A549 (cell line): Measurements from ENCODE around the gene KNDC1. TPM values are rescaled to one million over a fixed set of nuclear protein-coding genes. Genes with fewer than 3 reads are reported as not detected.

Experiments
- ATAC-seq, 2 experiments: fragments of 200-7000 bp in 1 of 2; fragments of >200 bp in 1 of 2; cut with Nextera tagmentation in 1 of 2; cut with Tn5 transposase in 1 of 2; 3 replicates each; pipeline versions ENCODE4 v1.8.0 to v1.9.1; 2018 to 2020; ENCODE audit warnings: mild to moderate bottlenecking in 1 of 2, moderate library complexity in 1 of 2
- CTCF ChIA-PET: fragments of 300-600 bp; sonication (Branson Sonifier 250); formaldehyde crosslinking; extraction: SDS; loops from one replicate; lab custom pipeline; 2021; ENCODE audit warnings: antibody characterized with exemption, inconsistent platforms; lab: Yijun Ruan, JAX
- POLR2A ChIA-PET: fragments of 350-600 bp; formaldehyde crosslinking; extraction: SDS; loops from one replicate; lab custom pipeline; 2021; ENCODE audit warnings: antibody characterized with exemption, inconsistent platforms; lab: Yijun Ruan, JAX
- DNase-seq, 2 experiments: peaks; one replicate each; pipeline versions ENCODE4 v3.0.0 to v3.0.0-alpha.2; 2011 to 2016; ENCODE audit warnings: low read depth in 1 of 2, low spot score in 1 of 2
- FAIRE-seq: peaks from 2 replicates; lab custom pipeline; 2011; peaks lifted over from hg19 to GRCh38; lab: Jason Lieb, UNC
- H3K27ac ChIP-seq, 2 experiments: fragments of >200 bp; sonication (Bioruptor Twin); formaldehyde crosslinking; 3 replicates each; pipeline ENCODE4 v1.5.1; 2016 to 2017
- H3K4me1 ChIP-seq: fragments of >200 bp; sonication (Bioruptor Twin); formaldehyde crosslinking; 3 replicates; pipeline ENCODE4 v1.6.1; 2016
- H3K4me2 ChIP-seq: fragments of >200 bp; sonication (Bioruptor Twin); formaldehyde crosslinking; 3 replicates; pipeline ENCODE4 v1.6.1; 2016
- H3K4me3 ChIP-seq: fragments of >200 bp; sonication (Bioruptor Twin); formaldehyde crosslinking; 3 replicates; pipeline ENCODE4 v1.5.1; 2016
- H3K9me3 ChIP-seq: fragments of >200 bp; sonication (Bioruptor Twin); formaldehyde crosslinking; 3 replicates; pipeline ENCODE4 v1.6.1; 2016
- CBX2 ChIP-seq: fragments of 200-600 bp; sonication (generic); IDR thresholded peaks from 2 replicates; pipeline ENCODE4 v1.6.1; 2016; ENCODE audit warnings: low read depth, mild to moderate bottlenecking, borderline replicate concordance
- CBX8 ChIP-seq: fragments of 200-600 bp; sonication (generic); IDR thresholded peaks from 2 replicates; pipeline ENCODE4 v1.6.1; 2016
- CEBPB ChIP-seq, 2 experiments: fragments of >200 bp in 1 of 2; sonication (Bioruptor Twin) in 1 of 2; formaldehyde crosslinking in 1 of 2; IDR thresholded peaks; 2 replicates each; pipeline ENCODE4 v1.6.1; 2012 to 2016
- CHD4 ChIP-seq: fragments of 200-600 bp; sonication (generic); IDR thresholded peaks from 2 replicates; pipeline ENCODE4 v1.6.1; 2016; ENCODE audit warnings: antibody characterized with exemption, mild to moderate bottlenecking, borderline replicate concordance
- E2F6 ChIP-seq: IDR thresholded peaks from 2 replicates; pipeline ENCODE4 v1.6.1; 2012; ENCODE audit warnings: low read depth, borderline replicate concordance
- EHF ChIP-seq: fragments of 250-450 bp; sonication (Bioruptor Pico); IDR thresholded peaks from 2 replicates; pipeline ENCODE4 v1.5.0; 2020; ENCODE audit warnings: mild to moderate bottlenecking
- EHMT2 ChIP-seq: fragments of 200-600 bp; sonication (generic); IDR thresholded peaks from 2 replicates; pipeline ENCODE4 v1.6.1; 2016; ENCODE audit warnings: antibody characterized with exemption, low read depth, mild to moderate bottlenecking, moderate library complexity
- FOSB ChIP-seq: fragments of 250-450 bp; sonication (Bioruptor Pico); IDR thresholded peaks from 2 replicates; pipeline ENCODE4 v1.5.0; 2020; ENCODE audit warnings: mild to moderate bottlenecking, moderate library complexity
- FOSL2 ChIP-seq, 2 experiments: fragments of 450-650 bp in 1 of 2; fragments of >200 bp in 1 of 2; sonication (Bioruptor Twin) in 1 of 2; formaldehyde crosslinking; IDR thresholded peaks; 2 replicates each; pipeline versions ENCODE4 v1.5.0 to v1.6.1; 2016 to 2020; ENCODE audit warnings: mild to moderate bottlenecking in 1 of 2, moderate library complexity in 1 of 2
- FOXS1 ChIP-seq: fragments of 250-450 bp; sonication (Bioruptor Pico); IDR thresholded peaks from 2 replicates; pipeline ENCODE4 v1.5.0; 2020; ENCODE audit warnings: mild to moderate bottlenecking, moderate library complexity
- GATA3 ChIP-seq: IDR thresholded peaks from 2 replicates; pipeline ENCODE4 v1.6.1; 2012; ENCODE audit warnings: borderline replicate concordance
- HOXA7 ChIP-seq: fragments of 250-450 bp; sonication (Bioruptor Pico); IDR thresholded peaks from 2 replicates; pipeline ENCODE4 v1.5.0; 2020; ENCODE audit warnings: mild to moderate bottlenecking, moderate library complexity
- HOXB13 ChIP-seq: fragments of 250-450 bp; sonication (Bioruptor Pico); IDR thresholded peaks from 2 replicates; pipeline ENCODE4 v1.5.0; 2020; ENCODE audit warnings: low read depth, mild to moderate bottlenecking, moderate library complexity
- JUN ChIP-seq, 2 experiments: fragments of >200 bp; sonication (Bioruptor Twin); formaldehyde crosslinking; IDR thresholded peaks; 2 replicates in 1 of 2; 3 replicates in 1 of 2; pipeline ENCODE4 v1.6.1; 2016 to 2017
- JUNB ChIP-seq: fragments of >200 bp; sonication (Bioruptor Twin); formaldehyde crosslinking; IDR thresholded peaks from 2 replicates; pipeline ENCODE4 v1.6.1; 2016
- KDM1A ChIP-seq: fragments of 200-600 bp; sonication (generic); IDR thresholded peaks from 2 replicates; pipeline ENCODE4 v1.6.1; 2016; ENCODE audit warnings: low read depth, mild to moderate bottlenecking
- KDM5A ChIP-seq: fragments of 200-600 bp; sonication (generic); IDR thresholded peaks from 2 replicates; pipeline ENCODE4 v1.6.1; 2016; ENCODE audit warnings: antibody characterized with exemption, mild to moderate bottlenecking
- MAFK ChIP-seq: fragments of 450-650 bp; IDR thresholded peaks from 2 replicates; pipeline ENCODE4 v1.6.1; 2014; ENCODE audit not compliant: partially characterized antibody
- MAX ChIP-seq: IDR thresholded peaks from 2 replicates; pipeline ENCODE4 v1.6.1; 2012
- MAZ ChIP-seq: fragments of 150-350 bp; IDR thresholded peaks from 2 replicates; pipeline ENCODE4 v1.6.1; 2014; ENCODE audit warnings: antibody characterized with exemption, low read depth, low read length, borderline replicate concordance
- NPAS2 ChIP-seq: fragments of 250-450 bp; sonication (Bioruptor Pico); IDR thresholded peaks from 2 replicates; pipeline ENCODE4 v1.8.0; 2022; ENCODE audit warnings: mild to moderate bottlenecking, moderate library complexity, borderline replicate concordance
- NR3C1 ChIP-seq: fragments of >200 bp; sonication (Bioruptor Twin); formaldehyde crosslinking; IDR thresholded peaks from 3 replicates; pipeline ENCODE4 v1.6.1; 2017
- POLR2AphosphoS2 ChIP-seq: conservative IDR thresholded peaks from 2 replicates; pipeline ENCODE4 v1.6.1; 2012; ENCODE audit warnings: low read length, improper control_type of control experiment, inconsistent platforms
- RCOR1 ChIP-seq: fragments of 150-350 bp; IDR thresholded peaks from 2 replicates; pipeline ENCODE4 v1.6.1; 2014; ENCODE audit warnings: antibody characterized with exemption, low read length, low read depth
- RFX5 ChIP-seq: fragments of 450-650 bp; IDR thresholded peaks from 2 replicates; pipeline ENCODE4 v1.7.1; 2014; ENCODE audit warnings: antibody characterized with exemption, mild to moderate bottlenecking, moderate library complexity
- RNF2 ChIP-seq: fragments of 200-600 bp; sonication (generic); IDR thresholded peaks from 2 replicates; pipeline ENCODE4 v1.6.1; 2016; ENCODE audit warnings: low read depth, mild to moderate bottlenecking, antibody characterized with exemption, moderate library complexity, borderline replicate concordance
- SMC3 ChIP-seq: fragments of >200 bp; sonication (Bioruptor Twin); formaldehyde crosslinking; IDR thresholded peaks from 3 replicates; pipeline ENCODE4 v1.6.1; 2018; ENCODE audit warnings: inconsistent platforms
- SREBF2 ChIP-seq: fragments of 450-650 bp; IDR thresholded peaks from 2 replicates; pipeline ENCODE4 v1.6.1; 2014; ENCODE audit warnings: mild to moderate bottlenecking, moderate library complexity
- TFCP2L1 ChIP-seq: fragments of 250-450 bp; sonication (Bioruptor Pico); IDR thresholded peaks from 2 replicates; pipeline ENCODE4 v1.5.0; 2021; ENCODE audit warnings: mild to moderate bottlenecking
- USF2 ChIP-seq: fragments of 450-650 bp; IDR thresholded peaks from 2 replicates; pipeline ENCODE4 v1.6.1; 2014; ENCODE audit warnings: antibody characterized with exemption
- ZNF302 ChIP-seq: fragments of 250-450 bp; sonication (Bioruptor Pico); IDR thresholded peaks from 2 replicates; pipeline ENCODE4 v1.9.0; 2021; ENCODE audit warnings: inconsistent platforms, mild to moderate bottlenecking, moderate library complexity
- WGBS: methylation state at CpG from one replicate; pipeline ENCODE4 v1.1.6; 2017; ENCODE audit errors: missing lambda C conversion rate; 5-methylcytosine and 5-hydroxymethylcytosine counted together
- polyA plus RNA-seq, 4 experiments: library from polyadenylated mRNA; depleted of rRNA in 3 of 4; stranded (reverse); fragments of >200 nt; fragmentation: RNase III in 1 of 4; extraction: RNeasy Plus Mini Kit Qiagen cat#74134 plus additional on column Dnase treatment in 1 of 4; gene quantifications; 2 replicates in 3 of 4; 3 replicates in 1 of 4; pipeline ENCODE4 v1.2.3, GENCODE V29; 2011 to 2017

The KNDC1 gene
- polyA plus RNA-seq, 2 of the 4 experiments (the other 2 are of a cell fraction): 0.56 to 0.63 TPM

GRCh38 chr10:133257489-133258065 lies 97.6 kb downstream of the KNDC1 start (continued):
- TF ChIP-seq FOSB (CRISPR knock-in tag) (no peak), NPAS2 (no peak), NR3C1 (no peak), JUN (IDR thresholded peaks at IDR 0.05) (peak in 1 of 2 experiments; percentile 49; a peak in 2 of 5 replicates), GATA3 (peak; percentile 21; the same call in 1 of the 2 replicates)

- H3K4me1 ChIP-seq: peaks cover 41% of the 10 kb centered on the region
Observed at GRCh38 chr10:133258066-133258817, 98.2 kb downstream of the KNDC1 start.

GRCh38 chr10:133258818-133259601 lies 99.0 kb downstream of the KNDC1 start:
- Histone ChIP-seq H3K4me1 (peaks cover 42% of the 10 kb centered on the region), H3K4me3 (no peak overlapping the region), H3K9me3 (no peaks in the 10 kb centered on the region), H3K4me2 (peak overlapping the region; percentile 78), H3K27ac (peak overlapping the region; percentile 80 to 91)
- FAIRE-seq: no peak
- DNase-seq: peak; percentile 77 to 88
- CTCF ChIA-PET: interaction anchor here (0.6 to 4.0 kb wide), 12 partner anchors 13 to 116 kb away, joined by 3 to 22 read pairs (median 5); no protein-coding TSS in a partner anchor
- WGBS: 49% methylated on average over 12 of the region's 24 CpGs
- TF ChIP-seq JUN (IDR thresholded peaks at IDR 0.05) (peak in 1 of 2 experiments; percentile 27; a peak in 1 of 5 replicates), EHF (CRISPR knock-in tag) (no peak; the same call in 1 of the 2 replicates), CEBPB (IDR thresholded peaks at IDR 0.05) (peak in 1 of 2 experiments; percentile 25; a peak in 2 of 4 replicates), MAX (peak; percentile 74), GATA3 (no peak), FOSL2 (IDR thresholded peaks at IDR 0.05) (peak; percentile 30; the same call in 1 of the 2 replicates), FOSL2 (CRISPR knock-in tag; IDR thresholded peaks at IDR 0.05) (peak; percentile 81), RFX5 (no peak), POLR2AphosphoS2 (no peak), MAZ (no peak), FOXS1 (CRISPR knock-in tag) (no peak), JUNB (0 out of 2 replicates have a peak, but pooled peaks have one; percentile 14), E2F6 (peak; percentile 38; the same call in 1 of the 2 replicates), CBX2 (no peak), USF2 (peak; percentile 25; the same call in 1 of the 2 replicates), RNF2 (no peak), SREBF2 (no peak), CHD4 (no peak), CBX8 (no peak)
- POLR2A ChIA-PET: interaction anchor here (1.1 kb wide), 1 partner anchor 49 kb away, joined by 3 read pairs; no protein-coding TSS in a partner anchor
- ATAC-seq: peak; percentile 7 to 28

More at GRCh38 chr10:133258066-133258817, 98.2 kb downstream of the KNDC1 start:
- ChIA-PET POLR2A (no interaction called here), CTCF (interaction anchor here (0.7 to 4.6 kb wide), 20 partner anchors 12 to 665 kb away, joined by 3 to 39 read pairs (median 5); partner anchors contain the start of gene ADAM8)
- Histone ChIP-seq H3K4me3 (no peak overlapping the region; the same call in 2 of the 3 replicates), H3K27ac (peak overlapping the region; percentile 80 to 91), H3K9me3 (no peaks in the 10 kb centered on the region), H3K4me2 (peak overlapping the region; percentile 78)
- ATAC-seq: peak; percentile 2 to 20
- WGBS: 86% methylated on average over 1 of the region's 21 CpGs
- no peak for DNase-seq
- no peak for FAIRE-seq
- TF ChIP-seq EHMT2: no peak
- TF ChIP-seq KDM5A: no peak
- no peak for TF ChIP-seq USF2
- no peak for TF ChIP-seq HOXB13
- no peak for TF ChIP-seq TFCP2L1 (CRISPR knock-in tag)
- TF ChIP-seq ZNF302 (CRISPR knock-in tag): no peak
- TF ChIP-seq NR3C1: no peak
- no peak for TF ChIP-seq SMC3
- no peak for TF ChIP-seq KDM1A
- no peak for TF ChIP-seq POLR2AphosphoS2
- no peak for TF ChIP-seq RCOR1
- no peak for TF ChIP-seq CEBPB (IDR thresholded peaks at IDR 0.05)
- TF ChIP-seq MAFK: no peak
- TF ChIP-seq FOSB (CRISPR knock-in tag): no peak
- TF ChIP-seq HOXA7 (CRISPR knock-in tag): no peak
